OCI-LY1 (cell line): ENCODE measurements around the gene ARID3C.

ENCODE experiments used
- H2AFZ ChIP-seq: fragments of 200-600 bp; sonication (generic), shearing (Covaris generic); 2 replicates; pipeline ENCODE4 v1.6.0; 2014; ENCODE audit warnings: antibody characterized with exemption, mild to moderate bottlenecking, low read length
- H3F3A ChIP-seq: fragments of 200-600 bp; sonication (generic), shearing (Covaris generic); 2 replicates; pipeline ENCODE4 v1.6.0; 2014; ENCODE audit warnings: mild to moderate bottlenecking, antibody characterized with exemption, low read length, moderate library complexity; ENCODE audit not compliant: insufficient read depth
- H3K27ac ChIP-seq: fragments of 200-600 bp; sonication (generic); 2 replicates; pipeline ENCODE4 v1.5.1; 2014; ENCODE audit warnings: low read length, mixed run types, mild to moderate bottlenecking, low read depth; ENCODE audit not compliant: poor library complexity, severe bottlenecking
- H3K27me3 ChIP-seq: fragments of 200-600 bp; sonication (generic); 2 replicates; pipeline ENCODE4 v1.6.0; 2014; ENCODE audit warnings: antibody characterized with exemption, mild to moderate bottlenecking, low read length, moderate library complexity; ENCODE audit not compliant: insufficient read depth
- H3K36me3 ChIP-seq: fragments of 200-600 bp; sonication (generic); 2 replicates; pipeline ENCODE4 v1.6.1; 2014; ENCODE audit warnings: mild to moderate bottlenecking, antibody characterized with exemption, low read length, moderate library complexity, mixed read lengths; ENCODE audit not compliant: insufficient read depth
- H3K4me1 ChIP-seq: fragments of 200-600 bp; sonication (generic); 2 replicates; pipeline ENCODE4 v1.5.1; 2014; ENCODE audit warnings: mild to moderate bottlenecking, low read length, moderate library complexity; ENCODE audit not compliant: insufficient read depth, severe bottlenecking
- H3K4me2 ChIP-seq: fragments of 200-600 bp; sonication (generic), shearing (Covaris generic); 2 replicates; pipeline ENCODE4 v1.6.1; 2014; ENCODE audit warnings: low read length
- H3K4me3 ChIP-seq: fragments of 200-600 bp; sonication (generic); 2 replicates; pipeline ENCODE4 v1.5.1; 2014; ENCODE audit warnings: low read length, low read depth, mild to moderate bottlenecking, mixed read lengths; ENCODE audit not compliant: poor library complexity, severe bottlenecking
- H3K79me2 ChIP-seq: fragments of 200-600 bp; shearing (Covaris generic); 2 replicates; pipeline ENCODE4 v1.6.1; 2016; ENCODE audit warnings: mixed run types, low read length, mixed read lengths; ENCODE audit not compliant: insufficient read depth
- H3K9ac ChIP-seq: fragments of 200-600 bp; sonication (generic), shearing (Covaris generic); 2 replicates; pipeline ENCODE4 v1.6.1; 2014; ENCODE audit warnings: mild to moderate bottlenecking, low read length, mixed read lengths
- H3K9me2 ChIP-seq: fragments of 200-600 bp; sonication (generic), shearing (Covaris generic); 2 replicates; pipeline ENCODE4 v1.6.1; 2014; ENCODE audit warnings: low read depth, mild to moderate bottlenecking, low read length, mixed read lengths
- H3K9me3 ChIP-seq: fragments of 200-600 bp; shearing (Covaris generic); 2 replicates; pipeline ENCODE4 v1.6.1; 2014; ENCODE audit warnings: low read length, mixed read lengths
- H4K20me1 ChIP-seq: fragments of 200-600 bp; sonication (generic), shearing (Covaris generic); 2 replicates; pipeline ENCODE4 v1.6.0; 2016; ENCODE audit warnings: mild to moderate bottlenecking, low read length; ENCODE audit not compliant: insufficient read depth
- CTCF ChIP-seq: fragments of 200-600 bp; sonication (generic), shearing (Covaris generic); IDR thresholded peaks from 2 replicates; pipeline ENCODE4 v1.5.1; 2017; ENCODE audit warnings: mild to moderate bottlenecking, antibody characterized with exemption, low read length, moderate library complexity, mixed read lengths
- EZH2 ChIP-seq: fragments of 200-600 bp; sonication (generic), shearing (Covaris generic); IDR thresholded peaks from 2 replicates; pipeline ENCODE4 v1.8.0; 2017; ENCODE audit warnings: borderline replicate concordance, mixed run types, mild to moderate bottlenecking, antibody characterized with exemption, low read length, moderate library complexity, mixed read lengths

ARID3C gene

GRCh38 chr9:34674440-34674839 lies 45.6 kb upstream of the ARID3C start:
- Histone ChIP-seq H3K36me3 (no peaks in the 10 kb centered on the region), H2AFZ (no peak overlapping the region), H3K4me3 (no peak overlapping the region), H3K27me3 (no peaks in the 10 kb centered on the region), H3K4me2 (no peak overlapping the region), H3K4me1 (no peaks in the 10 kb centered on the region), H3F3A (no peaks in the 10 kb centered on the region), H3K79me2 (no peaks in the 10 kb centered on the region), H3K9me3 (no peaks in the 10 kb centered on the region), H4K20me1 (no peaks in the 10 kb centered on the region), H3K9ac (no peak overlapping the region), H3K9me2 (no peaks in the 10 kb centered on the region), H3K27ac (no peak overlapping the region)
- TF ChIP-seq CTCF, result no peak
- no peak for TF ChIP-seq EZH2

GRCh38 chr9:34671307-34671706 lies 42.4 kb upstream of the ARID3C start:
- H2AFZ ChIP-seq, result no peak overlapping the region
- no peaks in the 10 kb centered on the region for H3K27me3 ChIP-seq
- no peaks in the 10 kb centered on the region for H4K20me1 ChIP-seq
- no peak overlapping the region for H3K4me2 ChIP-seq
- no peaks in the 10 kb centered on the region for H3K79me2 ChIP-seq
- H3K4me3 ChIP-seq, result no peak overlapping the region
- no peak overlapping the region for H3K27ac ChIP-seq
- H3K9me3 ChIP-seq, result no peaks in the 10 kb centered on the region
- H3K9ac ChIP-seq, result no peak overlapping the region
- peaks cover 2% of the 10 kb centered on the region for H3K4me1 ChIP-seq
- no peaks in the 10 kb centered on the region for H3K36me3 ChIP-seq
- H3K9me2 ChIP-seq, result no peaks in the 10 kb centered on the region
- H3F3A ChIP-seq, result no peaks in the 10 kb centered on the region
- TF ChIP-seq CTCF (no peak), EZH2 (no peak)

- Histone ChIP-seq H3K9ac (no peak overlapping the region), H3K9me3 (no peaks in the 10 kb centered on the region), H3K4me1 (peaks cover 5% of the 10 kb centered on the region), H3K79me2 (no peaks in the 10 kb centered on the region), H3K27me3 (no peaks in the 10 kb centered on the region), H4K20me1 (no peaks in the 10 kb centered on the region), H3K4me3 (no peak overlapping the region), H3K9me2 (no peaks in the 10 kb centered on the region), H3K27ac (no peak overlapping the region), H3K36me3 (no peaks in the 10 kb centered on the region), H3F3A (no peaks in the 10 kb centered on the region), H3K4me2 (no peak overlapping the region), H2AFZ (no peak overlapping the region)
- TF ChIP-seq CTCF, result no peak
- no peak for TF ChIP-seq EZH2
Measured at GRCh38 chr9:34669809-34670562, 41.1 kb upstream of the ARID3C start.
